GM12878 (cell line): Measurements from ENCODE around the gene TATDN2.

ENCODE experiments used
- CHD2 ChIP-seq: IDR thresholded peaks from 2 replicates; pipeline ENCODE4 v1.6.1; 2011; ENCODE audit warnings: low read depth, low read length, improper control_type of control experiment, borderline replicate concordance
- JUNB ChIP-seq: IDR thresholded peaks from 2 replicates; pipeline ENCODE4 v1.6.1; 2016; ENCODE audit warnings: antibody characterized with exemption, mild to moderate bottlenecking
- POLR2A ChIP-seq: IDR thresholded peaks from 2 replicates; pipeline ENCODE4 v1.6.1; 2011; ENCODE audit warnings: low read depth, mild to moderate bottlenecking, low read length
- ZZZ3 ChIP-seq: IDR thresholded peaks from 2 replicates; pipeline ENCODE4 v1.6.1; 2011; ENCODE audit warnings: low read depth; ENCODE audit not compliant: control insufficient read depth, insufficient read length

DNA sequence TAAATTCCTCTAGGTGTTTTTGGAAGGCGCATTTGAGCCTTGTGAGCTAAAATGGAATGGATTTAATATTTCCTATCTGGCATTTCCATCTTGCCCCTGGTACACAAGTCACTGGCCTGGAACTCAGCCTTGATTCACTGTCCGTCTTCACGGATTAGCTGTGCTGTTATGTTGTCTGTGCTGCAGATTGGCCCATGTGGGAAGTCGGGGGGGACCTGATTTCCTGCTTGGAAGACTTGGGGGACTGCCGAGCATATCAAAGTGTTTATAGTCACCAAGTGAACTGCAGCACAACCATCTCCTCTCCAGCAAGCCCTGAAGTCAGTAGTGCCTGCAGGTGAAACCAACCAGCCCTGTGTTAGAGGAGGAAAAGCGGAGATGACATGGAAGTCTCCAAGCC lies 32.3 kb downstream of the TATDN2 start:
- TF ChIP-seq POLR2A (no peak), CHD2 (no peak), JUNB (no peak), ZZZ3 (no peak)
